Right lobe of liver (tissue), 4 donors: Measurements from ENCODE around the gene DUSP7.

Source experiments
- CTCF ChIP-seq, 4 donors: fragments of 200-600 bp in 3 of 4; fragments of 450-650 bp in 1 of 4; IDR thresholded peaks; one replicate each; pipeline versions ENCODE4 v1.5.1 to v1.8.0; 2016 to 2022; ENCODE audit warnings: antibody characterized with exemption in 4 of 4, mild to moderate bottlenecking in 2 of 4
- POLR2A ChIP-seq: fragments of 450-650 bp; IDR thresholded peaks from one replicate; pipeline ENCODE4 v1.6.1; 2017; ENCODE audit warnings: antibody characterized with exemption, mild to moderate bottlenecking
- donor health status: DM: no; HTN: no; CAD: no.
- donor health status: DM: no; HTN: no; CAD: no.
- donor health status: DM: no; HTN: yes; CAD: no.

GRCh38 chr3:52099001-52099401 lies 42.6 kb upstream of the DUSP7 start:
- no peak for TF ChIP-seq CTCF (IDR thresholded peaks at IDR 0.05)
- no peak for TF ChIP-seq POLR2A
